Stimulated activated CD8-positive, alpha-beta memory T cell treated with anti-CD3 and anti-CD28 coated beads, Interleukin-7, amount 100 ng/mL, for 48 hours (primary cell): ENCODE measurements around the gene PMPCA.

Experiments
- DNase-seq, 2 donors: peaks; one replicate each; pipeline ENCODE4 v3.0.0-alpha.2; 2020; ENCODE audit warnings: low read depth in 1 of 2; ENCODE audit errors: extremely low read depth in 1 of 2

Gene PMPCA

DNA sequence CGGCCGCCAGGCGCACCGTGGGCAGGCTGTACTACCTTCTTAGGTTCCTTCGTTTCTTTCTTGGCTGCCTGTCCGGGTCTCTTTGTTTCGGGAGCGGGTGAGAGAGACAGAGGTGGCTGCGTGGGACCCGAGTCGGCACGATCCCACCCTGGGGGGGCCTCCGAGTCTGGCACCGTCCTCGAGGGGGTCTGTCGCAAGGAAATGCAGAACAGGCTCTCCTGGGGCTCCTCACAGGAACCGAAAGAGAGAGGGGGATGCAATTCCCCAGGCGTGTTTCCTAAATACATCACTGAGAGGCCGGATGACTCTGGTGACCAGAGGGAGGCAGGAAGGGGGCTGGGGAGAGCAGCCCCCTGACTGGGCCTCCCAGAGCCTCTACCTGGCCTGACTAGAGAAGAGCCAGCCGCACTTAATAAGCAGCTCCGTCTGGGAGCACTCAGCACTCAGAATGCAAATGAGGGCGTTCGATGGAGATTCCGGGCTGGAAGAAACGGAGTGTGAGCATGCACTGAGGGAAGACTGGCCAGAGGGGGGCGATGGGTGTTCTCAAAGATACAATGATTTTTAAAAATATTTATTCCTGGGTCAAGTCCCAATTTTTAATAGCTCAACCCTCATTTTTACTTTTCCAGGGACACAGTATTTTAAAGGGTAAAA, 40.9 kb downstream of the PMPCA start:
- no peak for DNase-seq

DNA sequence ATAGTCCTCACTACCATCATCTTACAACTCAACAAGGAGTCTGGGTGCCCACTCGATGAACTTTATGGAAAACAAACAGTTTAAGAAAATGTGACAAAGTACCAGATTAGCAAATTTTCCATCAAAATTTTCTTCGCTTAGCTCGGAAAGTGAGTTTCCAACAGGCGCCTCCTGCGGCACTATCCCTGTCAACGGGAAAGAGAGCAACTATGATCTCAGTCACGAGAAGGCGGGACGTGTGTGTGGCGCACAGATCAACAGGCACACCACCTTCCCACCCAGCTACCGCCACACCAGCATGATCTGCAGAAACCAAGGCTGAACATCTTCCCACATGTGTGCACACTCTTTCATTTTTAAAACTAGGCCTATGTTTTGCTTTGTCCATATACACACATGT, 42.9 kb downstream of the PMPCA start:
- DNase-seq = no peak

DNA sequence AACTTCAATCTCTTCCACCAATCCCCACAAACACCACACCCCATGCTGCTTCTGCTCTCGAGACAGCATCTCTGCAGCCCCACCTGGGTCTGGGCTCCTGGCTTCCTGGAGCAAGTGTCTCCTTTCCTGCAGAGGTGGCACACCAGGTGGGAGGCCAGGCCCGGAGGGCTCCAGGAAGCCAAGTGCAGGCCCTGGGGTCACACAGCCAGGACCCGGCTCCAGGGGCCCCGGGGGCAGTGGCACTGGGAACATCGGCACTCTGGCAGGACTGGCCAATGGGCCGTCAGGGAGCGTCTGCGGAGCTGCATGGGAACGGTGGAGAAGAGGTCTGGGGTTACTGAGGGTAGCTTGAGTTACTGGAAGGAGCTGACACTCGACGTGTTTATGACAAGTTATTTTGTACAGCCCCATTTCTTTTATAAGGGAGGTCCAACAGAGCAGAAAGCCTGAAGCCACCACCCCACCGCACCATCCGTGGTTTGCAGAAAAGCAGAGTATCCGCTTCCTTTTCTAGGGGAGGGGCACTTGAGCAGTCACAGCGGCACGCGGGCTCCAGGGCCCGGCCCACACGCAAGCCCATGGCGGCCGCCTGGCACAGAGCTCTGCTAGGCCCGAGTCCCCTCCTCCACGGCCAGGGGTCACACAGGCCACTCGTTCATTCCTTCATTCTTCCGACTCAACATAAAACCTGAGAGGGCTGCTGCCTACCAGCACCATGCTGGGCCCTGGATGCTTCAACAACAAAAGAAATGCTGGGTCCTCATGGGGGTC, 43.8 kb downstream of the PMPCA start:
- no peak for DNase-seq

DNA sequence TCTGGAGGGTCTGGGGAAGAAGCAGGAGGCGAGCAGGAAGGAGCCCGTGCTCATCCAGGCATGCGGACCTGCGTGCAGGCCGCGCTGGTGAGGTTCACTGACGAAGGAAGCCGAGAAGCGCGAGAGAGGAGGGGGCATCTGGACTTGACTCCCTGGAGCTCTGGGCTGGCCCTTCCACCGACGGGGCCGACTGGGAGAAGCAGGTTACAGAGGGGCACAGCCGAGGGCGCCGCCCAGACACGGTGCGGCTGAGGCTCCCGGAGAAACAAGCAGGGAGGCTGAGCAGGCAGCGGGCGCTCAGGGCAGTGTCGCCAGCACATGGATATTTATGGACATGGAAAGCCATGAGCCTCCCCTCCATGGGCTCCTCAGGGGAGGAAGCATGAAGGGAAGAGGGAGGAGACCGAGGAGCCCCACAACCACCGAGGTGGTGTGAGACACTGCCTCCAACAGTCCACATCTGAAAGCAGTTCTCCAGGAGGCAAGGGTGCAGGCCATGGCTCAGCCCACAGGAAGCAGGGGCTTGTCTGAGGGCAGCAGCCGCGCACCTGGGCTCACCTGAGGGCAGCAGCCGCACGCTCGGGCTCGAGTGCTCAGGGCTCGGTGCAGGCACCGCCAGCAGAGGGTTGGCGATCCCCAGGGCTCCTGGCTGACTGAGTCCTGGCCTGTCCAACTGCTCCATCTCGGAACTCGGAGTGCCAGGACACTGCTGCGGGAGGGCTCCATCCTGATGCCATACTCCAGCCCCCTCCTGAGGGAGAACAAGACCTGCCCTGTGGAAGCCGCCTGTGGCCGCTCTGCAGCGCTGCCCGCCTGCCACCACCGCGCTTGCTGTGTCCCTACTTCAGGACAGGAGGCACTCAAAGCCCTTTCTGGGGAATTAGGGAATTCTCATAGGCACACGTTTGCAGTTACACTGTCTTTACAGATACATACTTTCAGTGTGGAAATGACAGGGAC, 44.9 kb downstream of the PMPCA start:
- no peak for DNase-seq

DNA sequence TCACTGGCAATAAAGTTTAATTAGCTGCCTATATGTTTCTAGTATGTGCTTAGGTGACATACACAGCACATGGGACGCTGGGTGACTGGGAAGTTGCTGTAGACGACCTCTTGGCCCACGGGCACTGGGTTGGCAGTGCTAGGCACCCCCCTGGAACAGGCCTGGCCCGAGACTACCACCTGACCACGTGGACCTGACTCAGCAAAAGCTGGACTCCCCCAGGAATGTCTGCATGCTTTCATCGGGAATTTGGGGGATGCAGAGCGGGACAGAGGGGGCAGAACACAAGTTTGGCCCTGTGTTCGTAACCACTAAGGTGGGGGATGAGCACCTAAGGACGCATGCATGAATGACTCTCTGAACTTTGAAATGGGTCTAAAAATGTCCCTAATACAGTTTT, 45.8 kb downstream of the PMPCA start:
- DNase-seq = no peak

- DNase-seq = no peak
Observed at GRCh38 chr9:136457326-136457725, 46.9 kb downstream of the PMPCA start.

- no peak for DNase-seq
Observed at GRCh38 chr9:136459425-136459824, 49.0 kb downstream of the PMPCA start.

DNA sequence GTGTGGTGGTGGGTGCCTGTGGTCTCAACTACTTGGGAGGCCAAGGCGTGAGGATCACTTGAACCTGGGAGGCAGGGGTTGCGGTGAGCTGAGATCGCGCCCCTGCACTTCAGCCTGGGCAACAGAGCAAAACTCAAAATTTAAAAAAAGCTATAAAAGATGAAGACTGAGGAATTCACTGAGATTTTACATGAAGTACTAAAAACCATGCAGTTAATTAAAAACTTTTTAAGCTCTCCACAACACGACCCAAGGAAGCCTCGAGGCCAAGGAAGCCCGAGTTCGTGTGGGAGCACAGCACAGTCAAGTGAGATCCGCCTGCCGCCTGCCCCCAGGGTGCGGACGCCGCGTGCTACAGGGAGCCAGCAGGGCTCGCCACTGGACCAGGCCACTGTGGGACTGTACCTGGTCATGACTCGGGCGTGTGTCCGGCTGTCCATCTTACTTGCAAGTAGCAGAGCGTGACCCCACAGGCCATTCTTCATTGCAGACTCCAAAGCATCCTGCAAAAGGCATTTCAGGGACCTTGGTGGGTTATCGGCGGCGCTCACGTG, 50.4 kb downstream of the PMPCA start:
- DNase-seq = no peak

DNA sequence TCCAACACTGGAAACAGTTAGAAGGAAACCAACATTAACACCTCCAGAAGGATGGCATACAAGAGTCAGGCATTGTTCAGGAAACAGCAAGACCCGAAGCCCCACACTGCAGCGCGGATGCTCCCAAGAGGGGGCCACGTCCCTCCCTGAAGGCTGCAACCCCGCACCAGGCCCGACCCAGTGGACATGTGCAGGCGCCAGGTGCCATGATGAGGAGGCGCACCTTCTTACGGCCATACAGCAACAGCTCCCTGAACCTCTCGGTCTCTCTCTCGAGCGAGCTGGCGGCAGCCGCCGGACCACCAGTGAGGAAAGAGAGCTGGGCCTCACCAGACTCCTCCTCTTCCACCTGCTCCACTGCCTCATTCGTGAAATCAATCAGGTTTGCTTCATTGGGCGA, 52.2 kb downstream of the PMPCA start:
- no peak for DNase-seq

GRCh38 chr9:136463578-136463977, 53.1 kb downstream of the PMPCA start:
- DNase-seq = no peak

- no peak for DNase-seq
Observed at GRCh38 chr9:136464241-136464640, 53.8 kb downstream of the PMPCA start.

DNA sequence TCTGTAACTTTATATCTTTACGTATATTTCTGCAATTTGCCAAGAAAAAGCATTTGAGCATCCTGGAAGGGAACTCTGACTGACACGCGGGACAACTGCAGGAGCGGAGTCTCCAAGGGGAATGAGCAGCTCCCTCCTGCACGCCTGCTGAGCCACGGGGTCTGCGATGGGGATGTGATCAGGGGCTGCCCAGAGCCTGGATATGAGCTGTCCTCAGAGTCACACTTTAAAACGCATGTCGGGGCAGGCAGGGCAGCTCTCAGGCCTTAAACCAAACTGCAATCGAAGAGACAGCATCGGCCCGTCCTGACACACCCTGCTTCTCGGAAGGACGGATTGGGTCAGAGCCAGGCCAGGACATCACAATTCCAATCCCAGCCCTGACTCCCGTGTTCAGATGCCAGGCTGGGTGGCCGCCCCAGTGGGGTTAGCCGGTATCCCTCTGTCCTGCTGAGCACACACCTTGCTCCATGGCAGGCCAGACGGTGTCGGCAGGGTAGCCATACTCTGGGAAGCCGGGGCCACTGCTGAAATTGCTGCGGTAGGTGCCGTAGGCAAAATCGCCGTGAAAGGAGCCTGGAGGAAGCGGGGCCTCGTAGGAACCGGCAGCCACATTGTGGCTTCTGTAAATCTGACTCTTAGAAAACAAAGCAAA, 55.2 kb downstream of the PMPCA start:
- no peak for DNase-seq

DNA sequence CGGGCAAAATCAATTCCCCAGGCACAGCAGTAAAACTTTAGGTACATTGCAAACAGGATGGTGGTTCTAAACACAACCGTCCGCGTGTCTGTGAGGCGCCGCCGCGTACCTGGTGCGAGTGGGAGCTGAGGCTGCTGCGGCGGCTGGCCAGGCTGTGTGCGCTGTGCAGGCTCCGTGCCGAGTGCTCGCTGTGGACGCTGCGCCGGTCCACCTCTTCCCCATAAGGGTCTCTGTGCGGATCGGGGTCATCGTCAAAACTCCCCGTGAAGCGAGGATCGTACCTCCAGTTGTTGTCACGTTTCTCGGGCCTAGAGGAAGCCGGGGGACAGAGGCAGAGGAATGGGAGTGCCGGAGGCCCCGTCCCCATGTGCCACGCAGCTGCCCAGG, 55.7 kb downstream of the PMPCA start:
- no peak for DNase-seq

DNA sequence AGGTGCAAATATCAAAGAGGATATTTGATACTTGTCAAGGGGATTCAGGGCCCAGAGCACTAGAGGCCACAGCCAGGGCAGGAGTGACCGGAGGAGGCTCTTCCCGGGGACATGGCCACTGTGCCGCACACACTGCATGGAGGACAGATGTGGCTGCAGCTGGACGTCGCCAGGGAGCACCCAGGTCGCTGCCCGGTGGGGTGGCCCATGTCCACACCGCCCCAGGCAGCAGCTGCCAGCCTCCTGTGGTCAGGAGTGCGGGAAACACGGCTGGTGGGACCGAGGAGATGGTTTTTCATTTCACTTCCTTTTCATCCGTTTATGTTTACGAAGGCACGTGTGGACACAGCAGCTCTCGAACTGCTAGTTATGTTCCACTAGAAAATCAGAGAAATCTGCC, 57.3 kb downstream of the PMPCA start:
- no peak for DNase-seq

- no peak for DNase-seq
Observed at GRCh38 chr9:136470356-136470755, 59.9 kb downstream of the PMPCA start.

DNA sequence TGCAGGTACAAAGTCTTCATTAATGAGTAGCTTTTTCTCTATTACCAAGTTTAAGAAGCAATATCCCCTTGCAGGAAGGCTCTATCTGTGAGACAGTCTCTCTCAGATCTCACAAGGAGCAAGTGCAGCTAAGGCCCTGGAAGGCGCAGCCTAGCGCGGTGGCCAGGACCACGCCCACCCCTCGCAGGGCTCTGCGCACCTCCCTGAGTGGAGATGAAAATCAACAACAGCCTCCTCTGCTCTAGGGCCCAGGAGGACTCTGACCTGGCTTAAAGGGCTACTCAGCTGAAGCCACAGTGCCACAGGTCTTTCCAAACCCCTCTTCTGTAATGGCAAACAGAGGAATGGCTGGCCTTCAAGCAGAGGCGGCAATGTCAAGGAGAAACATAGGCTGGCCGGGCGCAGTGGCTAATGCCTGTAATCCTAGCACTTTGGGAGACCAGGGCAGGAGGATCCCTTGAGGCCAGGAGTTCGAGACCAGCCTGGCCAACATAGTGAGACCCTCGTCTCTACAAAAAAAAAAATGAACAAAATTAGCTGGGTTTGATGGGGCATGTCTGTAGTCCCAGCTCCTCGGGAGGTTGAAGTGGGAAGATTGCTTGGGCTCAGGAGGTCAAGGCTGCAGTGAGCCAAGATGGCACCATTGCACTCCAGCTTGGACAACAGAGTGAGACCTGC, 60.5 kb downstream of the PMPCA start:
- no peak for DNase-seq

GRCh38 chr9:136471802-136472487, 61.5 kb downstream of the PMPCA start:
- no peak for DNase-seq

GRCh38 chr9:136472640-136473353, 62.3 kb downstream of the PMPCA start:
- DNase-seq = no peak

DNA sequence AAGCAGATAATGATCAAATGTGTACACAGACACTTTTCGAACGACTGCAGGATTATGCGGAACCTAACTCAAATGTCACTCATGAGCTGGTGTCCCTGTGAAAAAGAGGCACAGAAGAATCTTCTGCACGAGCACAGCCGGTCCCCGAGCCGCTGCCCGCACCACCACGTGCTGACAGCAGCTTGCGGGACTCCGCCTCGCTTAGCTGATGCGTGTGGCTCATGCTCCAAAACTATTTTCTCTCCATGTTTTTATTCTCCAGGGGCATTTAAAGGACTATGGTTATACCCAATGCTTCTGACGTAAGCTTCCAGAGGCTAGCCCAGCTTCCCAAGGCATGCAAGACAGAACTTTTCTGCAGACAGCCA, 62.9 kb downstream of the PMPCA start:
- DNase-seq = no peak
